ENCODE data around the gene MRPS7.
"Not testable (repeated sequence)": the region's sequence is repeated elsewhere in the genome, so short reads cannot be mapped to it uniquely, and the experiment has no call there.

GRCh38 chr17:75257228-75257627, 4.5 kb upstream of the MRPS7 start:
- not testable (repeated sequence) for TF ChIP-seq CTCF (IDR thresholded peaks at IDR 0.05; ENCODE audit: extremely low read depth in 1 of 2, insufficient read depth in 1 of 2, low read depth in 1 of 2, low read length in 2 of 2); EZH2 (IDR thresholded peaks at IDR 0.05; ENCODE audit: borderline replicate concordance, low read depth, low read length, severe bottlenecking); POLR2A (IDR thresholded peaks at IDR 0.05; ENCODE audit: low read depth, low read length); POLR2AphosphoS5 (IDR thresholded peaks at IDR 0.05; ENCODE audit: insufficient read depth, low read depth, low read length); JUN (IDR thresholded peaks at IDR 0.05; ENCODE audit: borderline replicate concordance, insufficient read depth, insufficient read length, low read depth)

All from endothelial cell of umbilical vein (primary cell).